Endometrial microvascular endothelial cells (primary cell): ENCODE measurements around the gene ZFP36L1. TPM values are rescaled to one million over a fixed set of nuclear protein-coding genes. Genes with fewer than 3 reads are reported as not detected.

Source experiments
- in situ Hi-C: cut with HindIII; loops from 2 replicates; pipeline ENCODE4 v1.10.0; 2017; ENCODE audit warnings: low sequenced_read_pairs, low pct_unique_long_range_greater_than_20kb; ENCODE audit errors: inconsistent ontology term
- total RNA-seq: library from RNA; depleted of rRNA; stranded (reverse); fragments of >200 nt; gene quantifications from one replicate; pipeline ENCODE4 v1.2.3, GENCODE V29; 2015; ENCODE audit errors: inconsistent ontology term

Gene ZFP36L1
- total RNA-seq, 1 donor from 2014 or later: 126 TPM

- in situ Hi-C loops: loop anchor here (25.0 kb wide), 1 partner anchor 864 kb away; no protein-coding TSS in a partner anchor
These were observed 8.8 kb upstream of the ZFP36L1 start for GRCh38 chr14:68801631-68802030.

GRCh38 chr14:68800953-68801352 is 8.1 kb upstream of the ZFP36L1 start:
- in situ Hi-C loops: loop anchor here (25.0 kb wide), 1 partner anchor 864 kb away; no protein-coding TSS in a partner anchor

- in situ Hi-C loops: loop anchor here (25.0 kb wide), 1 partner anchor 863 kb away; no protein-coding TSS in a partner anchor
These were observed 7.5 kb upstream of the ZFP36L1 start for GRCh38 chr14:68800390-68800789.

- in situ Hi-C loops: loop anchor here (10.0 kb wide), 1 partner anchor 224 kb away; no protein-coding TSS in a partner anchor
These were observed 5.8 kb upstream of the ZFP36L1 start for GRCh38 chr14:68798621-68799020.

GRCh38 chr14:68797121-68797670 is 4.3 kb upstream of the ZFP36L1 start:
- in situ Hi-C loops: loop anchor here (10.0 kb wide), 1 partner anchor 222 kb away; no protein-coding TSS in a partner anchor

GRCh38 chr14:68796418-68797101 is 3.7 kb upstream of the ZFP36L1 start:
- in situ Hi-C loops: loop anchor here (10.0 kb wide), 1 partner anchor 222 kb away; no protein-coding TSS in a partner anchor

- in situ Hi-C loops: loop anchor here (10.0 kb wide), 1 partner anchor 221 kb away; no protein-coding TSS in a partner anchor
These were observed 2.9 kb upstream of the ZFP36L1 start for GRCh38 chr14:68795597-68796417.

- in situ Hi-C loops: loop anchor here (10.0 kb wide), 1 partner anchor 220 kb away; no protein-coding TSS in a partner anchor
These were observed 2.2 kb upstream of the ZFP36L1 start for GRCh38 chr14:68794851-68795596.

- in situ Hi-C loops: loop anchor here (10.0 kb wide), 1 partner anchor 219 kb away; no protein-coding TSS in a partner anchor
These were observed 1.4 kb upstream of the ZFP36L1 start for GRCh38 chr14:68794130-68794850.

GRCh38 chr14:68793734-68794129 is 865 bp upstream of the ZFP36L1 start:
- in situ Hi-C loops: loop anchor here (10.0 kb wide), 1 partner anchor 219 kb away; no protein-coding TSS in a partner anchor

- in situ Hi-C loops: loop anchor here (10.0 kb wide), 1 partner anchor 218 kb away; no protein-coding TSS in a partner anchor
These were observed 239 bp downstream of the ZFP36L1 start for GRCh38 chr14:68792678-68792978.

GRCh38 chr14:68791902-68792677 is 777 bp downstream of the ZFP36L1 start:
- in situ Hi-C loops: loop anchor here (10.0 kb wide), 1 partner anchor 217 kb away; no protein-coding TSS in a partner anchor

- in situ Hi-C loops: loop anchor here (10.0 kb wide), 1 partner anchor 216 kb away; no protein-coding TSS in a partner anchor
These were observed 1.6 kb downstream of the ZFP36L1 start for GRCh38 chr14:68791078-68791901.

GRCh38 chr14:68790644-68791077 is 2.2 kb downstream of the ZFP36L1 start:
- in situ Hi-C loops: loop anchor here (10.0 kb wide), 1 partner anchor 216 kb away; no protein-coding TSS in a partner anchor

- in situ Hi-C loops: loop anchor here (10.0 kb wide), 1 partner anchor 215 kb away; no protein-coding TSS in a partner anchor
These were observed 2.8 kb downstream of the ZFP36L1 start for GRCh38 chr14:68789821-68790643.
